SK-N-SH treated with all-trans-retinoic acid at 6 μM for 48 hours (cell line): ENCODE measurements around the gene CREB3.

Experiments
- ATAC-seq: fragments of 200-7000 bp; cut with Tn5 transposase; 3 replicates; pipeline ENCODE4 v1.9.1; 2020; ENCODE audit warnings: mild to moderate bottlenecking, moderate library complexity
- ARNTL ChIP-seq: fragments of 450-650 bp; formaldehyde crosslinking; IDR thresholded peaks from 2 replicates; pipeline ENCODE4 v1.5.0; 2020; ENCODE audit warnings: low read depth, mild to moderate bottlenecking, moderate library complexity, borderline replicate concordance
- BACH2 ChIP-seq: fragments of 250-450 bp; sonication (Bioruptor Pico); IDR thresholded peaks from 2 replicates; pipeline ENCODE4 v1.9.0; 2021; ENCODE audit warnings: mild to moderate bottlenecking, borderline replicate concordance
- CREB5 ChIP-seq: fragments of 250-450 bp; sonication (Bioruptor Pico); IDR thresholded peaks from 2 replicates; pipeline ENCODE4 v1.5.1; 2020; ENCODE audit warnings: low read depth, mild to moderate bottlenecking, moderate library complexity
- CSDC2 ChIP-seq: fragments of 250-450 bp; sonication (Bioruptor Pico); IDR thresholded peaks from 2 replicates; pipeline ENCODE4 v1.5.0; 2020; ENCODE audit warnings: mild to moderate bottlenecking, moderate library complexity
- CSRNP3 ChIP-seq: fragments of 250-450 bp; sonication (Bioruptor Pico); IDR thresholded peaks from 2 replicates; pipeline ENCODE4 v1.5.1; 2021; ENCODE audit warnings: mild to moderate bottlenecking, moderate library complexity
- ESRRG ChIP-seq: fragments of 250-450 bp; sonication (Bioruptor Pico); IDR thresholded peaks from 2 replicates; pipeline ENCODE4 v1.6.1; 2021; ENCODE audit warnings: mild to moderate bottlenecking
- GLIS3 ChIP-seq: fragments of 250-450 bp; sonication (Bioruptor Pico); IDR thresholded peaks from 2 replicates; pipeline ENCODE4 v1.5.0; 2020; ENCODE audit warnings: mild to moderate bottlenecking, moderate library complexity
- ISL1 ChIP-seq: fragments of 250-450 bp; sonication (Bioruptor Pico); IDR thresholded peaks from 2 replicates; pipeline ENCODE4 v2.1.2; 2022; ENCODE audit warnings: mild to moderate bottlenecking, moderate library complexity
- OSR1 ChIP-seq: fragments of 250-450 bp; sonication (Bioruptor Pico); IDR thresholded peaks from 2 replicates; pipeline ENCODE4 v1.8.0; 2022; ENCODE audit warnings: moderate library complexity, mild to moderate bottlenecking, inconsistent platforms
- PATZ1 ChIP-seq: fragments of 250-450 bp; sonication (Bioruptor Pico); IDR thresholded peaks from 2 replicates; pipeline ENCODE4 v1.8.0; 2020; ENCODE audit warnings: mild to moderate bottlenecking, moderate library complexity, borderline replicate concordance
- POU6F1 ChIP-seq: fragments of 250-450 bp; sonication (Bioruptor Pico); IDR thresholded peaks from 2 replicates; pipeline ENCODE4 v1.8.0; 2021; ENCODE audit warnings: low read depth, mild to moderate bottlenecking, moderate library complexity, borderline replicate concordance
- PPARA ChIP-seq: fragments of 250-450 bp; sonication (Bioruptor Pico); IDR thresholded peaks from 2 replicates; pipeline ENCODE4 v1.5.0; 2020; ENCODE audit warnings: mild to moderate bottlenecking, borderline replicate concordance
- SNAI2 ChIP-seq: fragments of 250-450 bp; sonication (Bioruptor Pico); IDR thresholded peaks from 2 replicates; pipeline ENCODE4 v1.5.0; 2020; ENCODE audit warnings: mild to moderate bottlenecking, moderate library complexity
- TCF4 ChIP-seq: fragments of 250-450 bp; sonication (Bioruptor Pico); IDR thresholded peaks from 2 replicates; pipeline ENCODE4 v1.8.0; 2021; ENCODE audit warnings: mild to moderate bottlenecking, moderate library complexity, borderline replicate concordance
- TOX ChIP-seq: fragments of 250-450 bp; sonication (Bioruptor Pico); IDR thresholded peaks from 2 replicates; pipeline ENCODE4 v1.8.0; 2021; ENCODE audit warnings: mild to moderate bottlenecking, moderate library complexity, borderline replicate concordance
- ZC3H10 ChIP-seq: fragments of 250-450 bp; sonication (Bioruptor Pico); IDR thresholded peaks from 2 replicates; pipeline ENCODE4 v1.5.1; 2021; ENCODE audit warnings: mild to moderate bottlenecking, moderate library complexity
- ZFP3 ChIP-seq: fragments of 250-450 bp; sonication (Bioruptor Pico); IDR thresholded peaks from 2 replicates; pipeline ENCODE4 v1.5.0; 2020; ENCODE audit warnings: mild to moderate bottlenecking, moderate library complexity
- ZFP30 ChIP-seq: fragments of 450-650 bp; formaldehyde crosslinking; IDR thresholded peaks from 2 replicates; pipeline ENCODE4 v1.5.0; 2022; ENCODE audit warnings: mild to moderate bottlenecking, moderate library complexity
- ZNF565 ChIP-seq: fragments of 450-650 bp; formaldehyde crosslinking; conservative IDR thresholded peaks from 2 replicates; pipeline ENCODE4 v1.5.0; 2020; ENCODE audit warnings: low read depth, mild to moderate bottlenecking, moderate library complexity
- ZNF70 ChIP-seq: fragments of 450-650 bp; formaldehyde crosslinking; IDR thresholded peaks from 2 replicates; pipeline ENCODE4 v1.5.0; 2020; ENCODE audit warnings: mild to moderate bottlenecking, moderate library complexity
- ZNF8 ChIP-seq: fragments of 450-650 bp; formaldehyde crosslinking; IDR thresholded peaks from 2 replicates; pipeline ENCODE4 v1.5.0; 2020; ENCODE audit warnings: mild to moderate bottlenecking, moderate library complexity

The CREB3 gene

GRCh38 chr9:35705372-35705771 is 27.1 kb upstream of the CREB3 start:
- no peak for ATAC-seq

GRCh38 chr9:35705836-35706430 is 26.5 kb upstream of the CREB3 start:
- no peak for TF ChIP-seq ZNF70 (CRISPR knock-in tag)
- no peak for ATAC-seq

More at GRCh38 chr9:35705372-35705771, 27.1 kb upstream of the CREB3 start:
- TF ChIP-seq BACH2 (CRISPR knock-in tag) (no peak), ZNF565 (no peak), ZNF8 (CRISPR knock-in tag) (no peak), GLIS3 (CRISPR knock-in tag) (no peak), ARNTL (CRISPR knock-in tag) (no peak), TOX (CRISPR knock-in tag) (no peak), ZFP3 (no peak), OSR1 (CRISPR knock-in tag) (no peak), POU6F1 (no peak), ZFP30 (CRISPR knock-in tag) (no peak), CSDC2 (no peak), PPARA (CRISPR knock-in tag) (no peak), ZNF70 (CRISPR knock-in tag) (no peak), ISL1 (no peak), CREB5 (CRISPR knock-in tag) (no peak), ESRRG (no peak), SNAI2 (CRISPR knock-in tag) (no peak)
- TF ChIP-seq, all 23 proteins: peak for 0

- ATAC-seq, result no peak
- TF ChIP-seq TCF4 (CRISPR knock-in tag) (no peak), ISL1 (no peak), CSDC2 (no peak), ESRRG (no peak), CSRNP3 (CRISPR knock-in tag) (no peak), SNAI2 (CRISPR knock-in tag) (no peak)
These were observed 25.5 kb upstream of the CREB3 start for GRCh38 chr9:35706951-35707350.

- TF ChIP-seq TOX (CRISPR knock-in tag), result no peak
- TF ChIP-seq ZNF70 (CRISPR knock-in tag), result no peak
- no peak for TF ChIP-seq ESRRG
- TF ChIP-seq ZC3H10 (CRISPR knock-in tag), result no peak
- no peak for TF ChIP-seq PATZ1
- ATAC-seq, result no peak
These were observed 24.3 kb upstream of the CREB3 start for GRCh38 chr9:35708146-35708545.

GRCh38 chr9:35710818-35711500 is 21.5 kb upstream of the CREB3 start:
- no peak for TF ChIP-seq PATZ1
- no peak for TF ChIP-seq CSDC2
- TF ChIP-seq CSRNP3 (CRISPR knock-in tag), result no peak
- TF ChIP-seq CREB5 (CRISPR knock-in tag), result no peak
- no peak for TF ChIP-seq ZFP30 (CRISPR knock-in tag)
- TF ChIP-seq ESRRG, result no peak

More at GRCh38 chr9:35710818-35711500, 21.5 kb upstream of the CREB3 start:
- no peak for ATAC-seq
